Small intestine (tissue), 7 donors: ENCODE results near the gene C2orf68. TPM values are rescaled to one million over a fixed set of nuclear protein-coding genes. Genes with fewer than 3 reads are reported as not detected.
A peak's percentile ranks its signal among the peaks of the same experiment; 100 is the strongest.

Experiments used
- DNase-seq, 2 donors: peaks; one replicate each; pipeline versions ENCODE4 v3.0.0 to v3.0.0-alpha.2; 2013
- FAIRE-seq: peaks from 2 replicates; lab custom pipeline; 2012; peaks lifted over from hg19 to GRCh38; lab: Jason Lieb, UNC
- H3K27ac ChIP-seq, 3 donors: one replicate each; pipeline ENCODE4 v1.5.1; 2013; ENCODE audit warnings: low read length in 2 of 3, mild to moderate bottlenecking in 2 of 3, control low read depth in 1 of 3, inconsistent platforms in 1 of 3, low read depth in 1 of 3, moderate library complexity in 1 of 3
- H3K27me3 ChIP-seq, 3 donors: one replicate each; pipeline ENCODE4 v1.6.1; 2013; ENCODE audit warnings: low read length in 3 of 3, inconsistent platforms in 1 of 3; ENCODE audit not compliant: control insufficient read depth in 3 of 3, insufficient read depth in 3 of 3
- H3K36me3 ChIP-seq, 3 donors: one replicate each; pipeline ENCODE4 v1.6.1; 2013; ENCODE audit warnings: low read length in 3 of 3, inconsistent platforms in 1 of 3, low read depth in 1 of 3, mild to moderate bottlenecking in 1 of 3, moderate library complexity in 1 of 3; ENCODE audit not compliant: control insufficient read depth in 3 of 3, insufficient read depth in 2 of 3
- H3K4me1 ChIP-seq, 3 donors: one replicate each; pipeline ENCODE4 v1.6.1; 2013; ENCODE audit warnings: low read length in 2 of 3, inconsistent platforms in 1 of 3, low read depth in 1 of 3, mild to moderate bottlenecking in 1 of 3, moderate library complexity in 1 of 3; ENCODE audit not compliant: control insufficient read depth in 3 of 3, insufficient read depth in 2 of 3
- H3K4me3 ChIP-seq, 3 donors: one replicate each; pipeline ENCODE4 v1.5.1; 2013; ENCODE audit warnings: low read length in 3 of 3, control low read depth in 1 of 3, inconsistent platforms in 1 of 3, low read depth in 1 of 3, mild to moderate bottlenecking in 1 of 3, moderate library complexity in 1 of 3
- H3K9me3 ChIP-seq, 2 donors: one replicate each; pipeline ENCODE4 v1.6.1; 2013; ENCODE audit warnings: low read depth in 1 of 2, low read length in 1 of 2; ENCODE audit not compliant: control insufficient read depth in 2 of 2, insufficient read depth in 1 of 2
- WGBS, 3 donors: extraction: QIAGEN DNeasy Blood & Tissue Kit; methylation state at CpG; one replicate each; pipeline ENCODE4 v1.1.7; 2013; 5-methylcytosine and 5-hydroxymethylcytosine counted together
- polyA plus RNA-seq, 4 donors: library from polyadenylated mRNA; stranded (reverse) in 3 of 4; unstranded in 1 of 4; fragments of 200-250 nt in 3 of 4; fragments of 120-200 nt in 1 of 4; gene quantifications; one replicate each; pipeline versions ENCODE4 v1.2.1 to v1.2.3, GENCODE V29; 2013
- donor health status: healthy with polysubstance abuse.
- donor health status: control.
- donor health status: control.
- donor health status: Bipolar disorder and iron deficiency.
- donor health status: healthy.

The C2orf68 gene
- polyA plus RNA-seq, 4 donors = 16.2 to 44.8 (median 25.3) TPM

DNA sequence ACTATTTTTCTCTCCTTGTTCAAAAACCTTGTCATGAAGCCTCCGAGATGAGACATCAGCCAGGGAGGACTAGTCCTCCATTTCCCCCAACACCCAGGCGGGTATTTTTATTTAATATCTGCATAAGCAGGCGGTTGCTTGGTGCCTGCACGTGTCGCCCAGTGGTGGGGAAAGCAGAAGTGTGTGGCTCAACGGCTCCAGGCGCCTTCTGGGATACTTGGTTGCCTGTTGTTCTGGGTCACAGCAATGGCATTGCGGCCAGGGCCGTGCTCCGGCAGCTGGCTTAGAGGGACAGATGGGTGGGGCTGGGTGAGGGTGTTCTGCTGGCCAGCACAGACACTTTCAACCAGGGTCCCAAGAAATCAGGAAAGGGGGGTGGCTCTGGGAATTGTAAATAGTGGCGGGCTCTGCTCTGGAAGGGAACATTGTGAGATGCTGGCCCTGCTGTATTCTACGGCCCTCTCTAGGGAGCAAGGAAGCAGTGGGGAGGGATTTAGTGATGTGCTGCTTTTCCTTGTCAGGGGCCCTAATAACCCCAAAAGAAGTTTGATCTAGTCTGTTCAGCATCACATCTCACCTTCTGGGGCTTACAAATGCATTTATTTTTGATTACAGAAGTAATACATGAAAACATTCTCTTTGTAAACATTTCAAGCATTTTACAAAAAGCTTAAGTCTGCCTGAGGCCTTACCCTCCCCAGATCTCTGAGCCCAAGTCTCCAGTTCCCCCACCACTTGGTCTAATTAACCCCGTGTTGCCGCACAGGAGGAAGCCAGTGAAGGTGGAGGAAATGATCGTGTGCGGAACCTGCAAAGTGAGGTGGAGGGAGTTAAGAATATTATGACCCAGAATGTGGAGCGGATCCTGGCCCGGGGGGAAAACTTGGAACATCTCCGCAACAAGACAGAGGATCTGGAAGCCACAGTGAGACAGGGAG, 33.4 kb downstream of the C2orf68 start:
- DNase-seq (peak; percentile 34 to 42), FAIRE-seq (no peak)
- Histone ChIP-seq H3K4me3 (peak overlapping the region; percentile 78 to 84 (median 81)), H3K36me3 (peaks cover 0 to 41% (median 11%) of the 10 kb centered on the region in 3 donors), H3K4me1 (peaks cover 2 to 35% (median 3%) of the 10 kb centered on the region in 3 donors), H3K27ac (peak overlapping the region; percentile 80 to 96 (median 90)), H3K9me3 (no peaks in the 10 kb centered on the region), H3K27me3 (no peaks in the 10 kb centered on the region)
- 30 to 41% (median 31%) methylated on average over 19 of the region's 19 CpGs for WGBS, 3 donors

GRCh38 chr2:85577386-85578242, 34.3 kb downstream of the C2orf68 start, which contains the start of gene VAMP8:
Gene VAMP8 (plus strand): TSS chr2:85577586. CDS start chr2:85577647, 61 bp downstream.
- Histone ChIP-seq H3K27ac (peak within 1 kb of the TSS; percentile 80 to 96 (median 90)), H3K4me3 (peak within 1 kb of the TSS; percentile 78 to 84 (median 81)), H3K9me3 (no peaks in the 10 kb centered on the region), H3K27me3 (no peaks in the 10 kb centered on the region), H3K36me3 (peaks cover 0 to 32% (median 11%) of the 10 kb centered on the region in 3 donors), H3K4me1 (peaks cover 2 to 33% (median 3%) of the 10 kb centered on the region in 3 donors)
- no peak for FAIRE-seq
- DNase-seq = peak; percentile 91 to 93
- 3 to 24% (median 3%) methylated on average over 17 to 19 of the region's 19 CpGs for WGBS, 3 donors

GRCh38 chr2:85577063-85577385, 34.8 kb downstream of the C2orf68 start:
- WGBS, 3 donors = 12 to 43% (median 24%) methylated on average over 3 of the region's 3 CpGs
- Histone ChIP-seq H3K36me3 (peaks cover 0 to 27% (median 9%) of the 10 kb centered on the region in 3 donors), H3K9me3 (no peaks in the 10 kb centered on the region), H3K27me3 (no peaks in the 10 kb centered on the region), H3K4me3 (peak overlapping the region in 2 of 3 donors; percentile 78 to 81), H3K4me1 (peaks cover 2 to 33% (median 3%) of the 10 kb centered on the region in 3 donors), H3K27ac (peak overlapping the region; percentile 80 to 96 (median 90))
- no peak for FAIRE-seq
- peak in 1 of 2 donors; percentile 36 for DNase-seq

GRCh38 chr2:85575739-85576138, 36.1 kb downstream of the C2orf68 start:
- 82 to 85% (median 83%) methylated on average over 8 of the region's 8 CpGs for WGBS, 3 donors
- FAIRE-seq = no peak
- Histone ChIP-seq H3K27ac (no peak overlapping the region), H3K27me3 (no peaks in the 10 kb centered on the region), H3K9me3 (no peaks in the 10 kb centered on the region), H3K4me1 (peaks cover 2 to 33% (median 3%) of the 10 kb centered on the region in 3 donors), H3K36me3 (peaks cover 0 to 15% (median 3%) of the 10 kb centered on the region in 3 donors), H3K4me3 (no peak overlapping the region)
- DNase-seq = no peak

- Histone ChIP-seq H3K4me1 (no peaks in the 10 kb centered on the region), H3K27ac (no peak overlapping the region), H3K36me3 (no peaks in the 10 kb centered on the region), H3K9me3 (no peaks in the 10 kb centered on the region), H3K4me3 (no peak overlapping the region), H3K27me3 (no peaks in the 10 kb centered on the region)
- 67 to 82% (median 75%) methylated on average over 4 of the region's 4 CpGs for WGBS, 3 donors
- FAIRE-seq = no peak
- DNase-seq = no peak
These were observed 45.6 kb downstream of the C2orf68 start for GRCh38 chr2:85566265-85566664.

- FAIRE-seq = no peak
These were observed 47.7 kb downstream of the C2orf68 start for GRCh38 chr2:85564144-85564563.

GRCh38 chr2:85561280-85562212, 50.3 kb downstream of the C2orf68 start, which contains the start of gene GGCX:
Gene GGCX (minus strand): TSS chr2:85561493. CDS start chr2:85561428, 65 bp downstream.
- FAIRE-seq = no peak
- WGBS, 3 donors = 2 to 3% (median 2%) methylated on average over 54 to 64 of the region's 64 CpGs
- peak within 1 kb of the TSS; percentile 17 to 90 (median 89) for H3K27ac ChIP-seq

More at GRCh38 chr2:85564144-85564563, 47.7 kb downstream of the C2orf68 start:
- Histone ChIP-seq H3K36me3 (no peaks in the 10 kb centered on the region), H3K4me1 (peaks cover 0 to 5% (median 0%) of the 10 kb centered on the region in 3 donors), H3K27ac (no peak overlapping the region), H3K4me3 (no peak overlapping the region), H3K9me3 (no peaks in the 10 kb centered on the region), H3K27me3 (no peaks in the 10 kb centered on the region)
- DNase-seq = no peak
- 86 to 90% (median 88%) methylated on average over 5 of the region's 5 CpGs for WGBS, 3 donors

More at GRCh38 chr2:85561280-85562212, 50.3 kb downstream of the C2orf68 start, which contains the start of gene GGCX:
- H3K9me3 ChIP-seq = no peaks in the 10 kb centered on the region
- H3K36me3 ChIP-seq = peaks cover 0 to 15% (median 6%) of the 10 kb centered on the region in 3 donors
- no peaks in the 10 kb centered on the region for H3K27me3 ChIP-seq
- peaks cover 0 to 5% (median 0%) of the 10 kb centered on the region in 3 donors for H3K4me1 ChIP-seq
- peak within 1 kb of the TSS; percentile 74 to 92 (median 75) for H3K4me3 ChIP-seq
- DNase-seq = peak; percentile 97 to 99
